GM20000 (cell line): ENCODE data around the gene EMD.

ENCODE experiments used
- DNase-seq: peaks from one replicate; pipeline ENCODE4 v3.0.0; 2012; ENCODE audit warnings: low spot score
- TF ChIP-seq, protein P1 (sequence below): IDR thresholded peaks from 2 replicates; pipeline ENCODE4 v1.5.1; 2012; ENCODE audit warnings: mild to moderate bottlenecking, control low read depth; ENCODE audit errors: extremely low read depth, missing control alignments

The EMD gene

DNA sequence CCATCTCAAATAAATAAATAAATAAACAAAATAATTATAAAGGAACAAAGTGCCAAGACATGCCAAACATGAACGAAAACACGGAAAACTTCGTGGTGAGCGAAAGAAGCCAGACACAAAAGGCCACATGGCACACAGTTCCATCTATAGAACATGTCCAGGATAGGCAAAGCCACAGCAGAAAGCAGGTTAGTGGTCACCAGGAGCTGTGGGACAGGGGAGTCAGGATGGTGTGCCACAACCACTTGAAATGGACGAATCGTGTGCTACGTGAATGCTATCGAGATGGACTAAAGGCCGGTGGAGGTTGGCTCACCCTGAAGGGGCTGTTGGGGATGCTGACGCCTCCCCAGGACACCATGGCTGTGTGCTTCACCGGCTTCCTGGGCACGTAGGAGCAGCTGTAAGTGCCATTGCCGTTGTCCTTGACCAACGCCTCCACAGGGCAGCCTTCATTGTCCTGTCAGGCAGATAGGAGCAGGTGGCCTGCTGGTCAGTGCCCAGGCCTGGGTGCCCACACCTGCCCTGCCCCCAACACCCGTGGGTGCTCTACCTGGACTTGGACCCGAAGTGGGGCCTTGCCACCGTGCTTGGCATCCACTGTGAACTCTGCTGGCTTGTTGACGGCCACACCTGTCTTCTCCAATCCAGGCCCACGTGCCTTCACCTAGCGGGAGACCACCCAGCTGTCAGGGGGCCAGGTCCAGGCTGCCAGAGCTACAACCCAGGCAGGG is 15.2 kb upstream of the EMD start:
- TF ChIP-seq, protein P1, sequence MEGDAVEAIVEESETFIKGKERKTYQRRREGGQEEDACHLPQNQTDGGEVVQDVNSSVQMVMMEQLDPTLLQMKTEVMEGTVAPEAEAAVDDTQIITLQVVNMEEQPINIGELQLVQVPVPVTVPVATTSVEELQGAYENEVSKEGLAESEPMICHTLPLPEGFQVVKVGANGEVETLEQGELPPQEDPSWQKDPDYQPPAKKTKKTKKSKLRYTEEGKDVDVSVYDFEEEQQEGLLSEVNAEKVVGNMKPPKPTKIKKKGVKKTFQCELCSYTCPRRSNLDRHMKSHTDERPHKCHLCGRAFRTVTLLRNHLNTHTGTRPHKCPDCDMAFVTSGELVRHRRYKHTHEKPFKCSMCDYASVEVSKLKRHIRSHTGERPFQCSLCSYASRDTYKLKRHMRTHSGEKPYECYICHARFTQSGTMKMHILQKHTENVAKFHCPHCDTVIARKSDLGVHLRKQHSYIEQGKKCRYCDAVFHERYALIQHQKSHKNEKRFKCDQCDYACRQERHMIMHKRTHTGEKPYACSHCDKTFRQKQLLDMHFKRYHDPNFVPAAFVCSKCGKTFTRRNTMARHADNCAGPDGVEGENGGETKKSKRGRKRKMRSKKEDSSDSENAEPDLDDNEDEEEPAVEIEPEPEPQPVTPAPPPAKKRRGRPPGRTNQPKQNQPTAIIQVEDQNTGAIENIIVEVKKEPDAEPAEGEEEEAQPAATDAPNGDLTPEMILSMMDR: no peak
- no peak for DNase-seq

DNA sequence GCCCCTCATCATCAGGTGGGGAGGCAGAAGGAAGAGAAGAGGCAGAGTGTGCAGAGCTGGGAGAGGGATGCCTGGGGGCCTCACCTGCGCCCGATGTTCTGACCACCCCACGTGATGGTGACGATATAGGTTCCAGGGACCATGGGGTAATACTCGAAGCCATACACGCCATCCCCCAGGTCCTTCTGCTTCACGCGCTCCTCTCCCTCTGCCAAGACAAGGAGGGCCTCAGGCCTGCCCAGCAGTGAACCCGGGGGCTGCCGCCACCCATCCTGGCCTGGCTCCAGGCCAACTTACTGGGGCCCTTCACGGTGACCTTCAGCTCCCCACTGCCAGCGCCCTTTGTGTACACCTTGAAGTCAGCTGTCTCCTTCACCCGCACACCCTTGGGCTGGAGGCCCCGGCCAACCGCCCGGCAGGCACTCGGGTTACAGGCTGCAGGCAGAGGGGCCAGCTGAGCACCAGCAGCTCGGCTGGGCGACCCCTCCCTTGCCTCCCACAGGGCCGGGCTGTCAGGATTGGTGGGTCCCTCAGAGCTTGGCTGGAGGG is 14.0 kb upstream of the EMD start:
- no peak for DNase-seq
- TF ChIP-seq, protein P1: no peak

DNA sequence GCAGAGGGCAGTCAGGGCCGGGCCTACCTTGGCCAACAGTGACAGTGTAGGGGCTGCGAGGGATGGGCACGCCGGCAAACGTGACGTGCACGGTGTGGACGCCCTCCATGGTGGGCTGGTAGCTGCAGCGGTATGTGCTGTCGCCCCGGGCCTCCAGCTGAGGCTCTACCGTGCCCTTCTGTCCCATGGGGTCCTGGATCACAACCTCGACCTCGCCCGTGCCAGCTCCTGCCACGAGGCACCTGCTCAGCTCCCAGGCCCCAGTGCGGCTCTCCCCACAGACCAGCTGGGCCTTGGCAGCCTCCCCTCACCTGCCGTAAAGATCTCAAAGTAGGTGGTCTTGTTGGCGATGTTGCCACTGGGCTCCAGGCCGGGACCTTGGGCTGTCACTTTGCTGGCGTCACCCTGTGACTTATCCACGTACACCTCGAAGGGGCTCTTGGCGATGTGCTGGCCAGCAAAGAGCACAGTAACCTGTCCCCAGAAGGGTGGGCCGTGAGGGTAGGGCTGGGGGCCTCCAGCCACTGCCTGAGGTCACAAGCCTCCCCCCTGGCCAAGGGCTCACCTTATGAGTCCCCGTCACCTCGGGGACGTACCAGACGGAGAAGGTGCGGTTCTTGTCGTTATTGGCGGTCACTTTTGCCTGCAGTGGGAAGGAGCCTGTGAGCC is 13.0 kb upstream of the EMD start:
- no peak for DNase-seq
- TF ChIP-seq, protein P1: no peak

DNA sequence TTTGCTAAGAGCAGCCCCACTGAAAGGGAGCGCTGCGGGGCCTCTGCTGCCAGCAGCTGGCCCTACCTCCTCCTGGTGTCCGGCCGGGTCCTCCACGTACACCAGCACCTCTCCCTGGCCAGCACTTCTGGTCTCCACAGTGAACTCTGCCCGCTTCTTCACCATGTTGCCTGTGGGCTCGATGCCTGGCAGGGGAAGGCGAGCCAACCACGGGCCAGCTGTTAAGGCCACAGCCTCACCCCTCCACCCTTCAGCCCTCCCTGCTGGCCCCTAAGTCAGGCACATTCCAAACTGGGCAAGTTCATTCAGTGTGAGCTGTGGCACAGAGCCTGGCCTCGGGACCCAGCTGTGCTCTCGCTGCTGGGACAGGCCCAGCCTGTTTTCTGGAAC is 12.4 kb upstream of the EMD start:
- TF ChIP-seq, protein P1: no peak
- no peak for DNase-seq

DNA sequence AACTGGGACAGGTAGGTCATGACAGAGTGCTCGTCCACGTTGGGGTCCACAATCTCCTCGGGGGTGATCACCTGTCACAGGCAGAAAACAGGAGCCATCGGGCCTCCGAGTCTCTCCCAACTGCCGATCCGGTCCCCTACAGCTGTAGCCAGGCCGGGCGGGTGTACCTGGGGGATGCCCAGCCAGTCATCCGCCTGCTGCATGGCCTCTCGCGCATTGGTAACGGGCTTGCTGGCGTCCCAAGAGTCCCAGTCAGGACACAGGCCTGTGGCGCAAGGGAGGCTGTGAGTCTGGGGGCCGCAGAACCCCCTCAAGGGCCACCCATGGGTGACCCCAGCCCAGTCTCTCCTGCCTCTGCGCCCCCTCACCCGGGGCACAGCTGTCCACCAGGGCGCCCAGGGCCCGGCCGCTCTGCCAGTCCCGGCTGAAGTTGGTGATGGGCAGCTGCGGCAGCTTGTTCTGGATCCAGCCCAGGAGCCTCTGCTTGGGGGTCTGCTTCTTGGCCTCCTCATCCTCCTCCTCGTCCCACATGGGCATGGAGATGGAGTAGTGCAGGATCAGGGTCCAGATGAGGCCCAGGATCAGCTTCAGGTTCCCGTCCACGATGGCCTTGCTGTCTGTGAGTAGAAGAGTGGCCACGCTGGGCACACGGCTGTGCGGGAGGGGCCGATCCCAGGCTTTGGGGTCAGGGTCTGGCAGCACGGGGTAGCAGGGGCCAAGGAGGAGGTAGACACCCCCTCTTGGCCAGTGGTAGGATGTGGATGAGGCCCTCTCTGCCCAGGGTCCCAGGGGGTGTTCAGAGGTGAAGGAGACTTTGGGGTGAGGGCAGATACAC is 11.4 kb upstream of the EMD start:
- TF ChIP-seq, protein P1: no peak
- DNase-seq: no peak

DNA sequence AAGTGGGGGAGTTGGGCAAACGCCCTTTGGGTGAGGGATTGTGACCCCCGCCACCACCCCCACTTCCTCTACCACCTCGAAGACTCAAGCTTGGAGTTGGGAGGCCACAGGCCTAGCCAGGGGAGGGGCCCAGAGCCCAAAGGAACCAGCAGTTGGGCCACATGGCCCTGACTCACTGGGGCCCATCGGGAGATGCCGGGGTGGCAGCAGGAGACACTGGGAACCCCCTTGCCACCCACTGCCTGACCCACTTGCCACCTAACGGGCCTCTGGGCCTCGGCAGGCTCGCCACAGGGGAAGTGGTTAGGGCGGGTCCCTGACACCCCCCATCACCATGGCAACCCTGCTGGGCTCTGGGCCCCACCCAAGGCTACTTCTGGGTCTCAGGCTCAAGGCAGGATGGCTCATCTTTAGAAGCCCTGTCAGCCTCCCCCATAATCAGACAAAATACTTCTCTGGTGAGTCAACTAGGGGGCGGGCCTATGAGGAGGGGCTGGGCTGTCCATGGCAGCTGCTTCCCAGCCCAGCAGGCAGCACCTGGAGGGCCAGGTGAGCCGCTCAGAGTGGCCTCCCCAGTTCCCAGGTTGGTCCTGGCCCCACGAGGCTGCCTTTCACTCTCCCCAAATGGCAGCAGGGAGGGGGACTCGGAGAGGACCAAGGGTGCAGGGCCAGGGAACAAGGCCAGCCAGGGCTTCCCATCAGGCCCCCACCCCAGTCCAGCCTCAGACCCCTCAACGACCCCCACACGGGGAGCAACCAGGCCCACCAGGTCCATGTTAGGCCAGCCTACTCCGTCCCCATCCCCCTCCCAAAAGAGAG is 10.3 kb upstream of the EMD start:
- TF ChIP-seq, protein P1: no peak
- DNase-seq: peak; percentile 68
